K562 (cell line): ENCODE measurements around the gene HAPLN2. TPM values are rescaled to one million over a fixed set of nuclear protein-coding genes. Genes with fewer than 3 reads are reported as not detected.

Experiments used
- ATF1 ChIP-seq, 2 experiments: fragments of 450-650 bp in 1 of 2; IDR thresholded peaks; 2 replicates each; pipeline ENCODE4 v1.6.1; 2016; ENCODE audit warnings: missing compliant biosample characterization in 1 of 2, missing genetic modification characterization in 1 of 2
- NRF1 ChIP-seq, 2 experiments: fragments of 450-650 bp; IDR thresholded peaks in 1 of 2; conservative IDR thresholded peaks in 1 of 2; 2 replicates each; pipeline ENCODE4 v1.6.1; 2014; ENCODE audit warnings: mild to moderate bottlenecking in 2 of 2
- PTRF ChIP-seq: fragments of 450-650 bp; IDR thresholded peaks from 2 replicates; pipeline ENCODE4 v1.6.1; 2016; ENCODE audit warnings: mild to moderate bottlenecking, missing genetic modification characterization, missing compliant biosample characterization
- RNF2 ChIP-seq: sonication (generic); IDR thresholded peaks from 2 replicates; pipeline ENCODE4 v1.6.1; 2016
- THRAP3 ChIP-seq: fragments of 450-650 bp; IDR thresholded peaks from 2 replicates; pipeline ENCODE4 v1.6.1; 2016; ENCODE audit warnings: mild to moderate bottlenecking, inconsistent platforms, borderline replicate concordance
- ZNF133 ChIP-seq: fragments of 250-450 bp; sonication (Bioruptor Pico); IDR thresholded peaks from 2 replicates; pipeline ENCODE4 v1.4.0; 2020; ENCODE audit warnings: mild to moderate bottlenecking
- ZNF143 ChIP-seq: sonication (generic); formaldehyde crosslinking; IDR thresholded peaks from 2 replicates; pipeline ENCODE4 v1.9.0; 2022; ENCODE audit warnings: mild to moderate bottlenecking, missing genetic modification reagents
- ZNF184 ChIP-seq: sonication (generic); formaldehyde crosslinking; IDR thresholded peaks from 2 replicates; pipeline ENCODE4 v1.5.0; 2020; ENCODE audit warnings: missing genetic modification reagents
- ZNF444 ChIP-seq: fragments of 250-450 bp; sonication (Bioruptor Pico); IDR thresholded peaks from 2 replicates; pipeline ENCODE4 v1.4.0; 2020; ENCODE audit warnings: mild to moderate bottlenecking, moderate library complexity
- polyA plus RNA-seq, 8 experiments: library from polyadenylated mRNA; depleted of rRNA in 4 of 8; stranded (reverse) in 5 of 8; unstranded in 3 of 8; fragments of >200 nt; fragmentation: Nextera tagmentation in 2 of 8; fragmentation: Illumina TruSeq in 1 of 8; extraction: Ambion mirVana in 2 of 8; extraction: Trizol in 1 of 8; gene quantifications; 2 replicates each; pipeline versions ENCODE4 v1.2.1 to v1.2.3, GENCODE V29; 2011 to 2014; ENCODE audit warnings: inconsistent platforms in 1 of 8, missing spikeins in 1 of 8
- total RNA-seq, 7 experiments: library from RNA; depleted of rRNA in 6 of 7; stranded (reverse); fragments of >200 nt in 6 of 7; fragmentation: Illumina TruSeq in 2 of 7; extraction: Trizol in 2 of 7; gene quantifications; 2 replicates each; pipeline versions ENCODE4 v1.2.1 to v1.2.3, GENCODE V29; 2011 to 2021; ENCODE audit warnings: low replicate concordance in 1 of 7
- TF ChIP-seq, protein P1 (sequence below): fragments of 450-650 bp; IDR thresholded peaks from 2 replicates; pipeline ENCODE4 v1.7.0; 2016; ENCODE audit warnings: borderline replicate concordance
- TF ChIP-seq, protein P2 (sequence below): fragments of 250-450 bp; sonication (Bioruptor Pico); IDR thresholded peaks from 2 replicates; pipeline ENCODE4 v1.8.0; 2022; ENCODE audit warnings: inconsistent platforms
- TF ChIP-seq, protein P3 (sequence below), 3 experiments: fragments of 200-800 bp in 1 of 3; fragments of 250-450 bp in 1 of 3; fragments of 450-650 bp in 1 of 3; sonication (Bioruptor Pico) in 1 of 3; sonication (Bioruptor generic) in 1 of 3; formaldehyde crosslinking in 1 of 3; IDR thresholded peaks; 2 replicates each; pipeline versions ENCODE4 v1.6.1 to v1.8.0; 2016 to 2022; ENCODE audit warnings: mild to moderate bottlenecking in 2 of 3, missing genetic modification characterization in 2 of 3, missing compliant biosample characterization in 1 of 3, moderate library complexity in 1 of 3
- TF ChIP-seq, protein P4 (sequence below): fragments of 250-450 bp; sonication (Bioruptor Pico); IDR thresholded peaks from 2 replicates; pipeline ENCODE4 v1.5.0; 2021; ENCODE audit warnings: mild to moderate bottlenecking, moderate library complexity
- TF ChIP-seq, protein P5 (sequence below): fragments of 200-800 bp; sonication (Bioruptor generic); IDR thresholded peaks from 2 replicates; pipeline ENCODE4 v1.6.1; 2017; ENCODE audit warnings: missing genetic modification characterization, missing compliant biosample characterization

HAPLN2 gene
- total and polyA plus RNA-seq, 9 of the 15 experiments (the other 6 are each of a cell fraction or from before 2014, with no cell fraction given) = 0.14 to 5.2 (median 3.8) TPM; not detected in 4

DNA sequence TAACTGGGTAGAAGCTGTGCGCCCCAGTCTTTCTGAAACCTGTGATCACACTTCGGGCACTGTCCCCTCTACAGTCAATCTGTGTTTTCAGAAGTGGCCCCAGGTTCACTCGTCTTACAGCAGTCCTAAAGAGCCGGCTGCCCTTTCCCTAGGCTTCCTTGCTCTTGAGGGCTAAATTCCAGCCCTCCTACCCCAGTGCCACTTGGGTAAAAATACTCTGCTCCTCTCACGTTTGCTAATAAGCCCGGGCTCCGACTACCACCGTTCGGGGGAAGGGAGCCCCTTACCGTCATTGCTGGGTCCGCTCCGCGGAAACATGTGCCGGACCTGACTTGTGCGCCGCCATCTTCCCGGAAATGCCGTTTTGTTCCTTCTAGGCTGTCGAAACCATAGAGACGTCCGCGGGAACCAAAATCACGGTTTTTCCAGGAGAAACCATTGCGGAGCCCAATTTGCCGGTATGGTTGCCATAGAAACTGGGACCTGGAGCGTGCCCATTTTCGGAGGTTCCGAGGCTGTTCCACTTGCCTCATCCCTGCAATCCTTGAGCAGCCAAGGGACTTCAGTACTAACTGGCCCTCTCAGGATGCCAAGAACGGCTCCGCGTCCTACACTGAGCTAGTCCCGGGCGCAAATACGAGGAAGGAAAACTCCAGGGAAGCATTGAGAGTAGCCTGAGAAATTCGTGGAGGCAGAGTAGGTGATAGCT, 17.9 kb upstream of the HAPLN2 start, which contains the start of gene GPATCH4 (continued):
- TF ChIP-seq, protein P1, sequence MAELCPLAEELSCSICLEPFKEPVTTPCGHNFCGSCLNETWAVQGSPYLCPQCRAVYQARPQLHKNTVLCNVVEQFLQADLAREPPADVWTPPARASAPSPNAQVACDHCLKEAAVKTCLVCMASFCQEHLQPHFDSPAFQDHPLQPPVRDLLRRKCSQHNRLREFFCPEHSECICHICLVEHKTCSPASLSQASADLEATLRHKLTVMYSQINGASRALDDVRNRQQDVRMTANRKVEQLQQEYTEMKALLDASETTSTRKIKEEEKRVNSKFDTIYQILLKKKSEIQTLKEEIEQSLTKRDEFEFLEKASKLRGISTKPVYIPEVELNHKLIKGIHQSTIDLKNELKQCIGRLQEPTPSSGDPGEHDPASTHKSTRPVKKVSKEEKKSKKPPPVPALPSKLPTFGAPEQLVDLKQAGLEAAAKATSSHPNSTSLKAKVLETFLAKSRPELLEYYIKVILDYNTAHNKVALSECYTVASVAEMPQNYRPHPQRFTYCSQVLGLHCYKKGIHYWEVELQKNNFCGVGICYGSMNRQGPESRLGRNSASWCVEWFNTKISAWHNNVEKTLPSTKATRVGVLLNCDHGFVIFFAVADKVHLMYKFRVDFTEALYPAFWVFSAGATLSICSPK = no peak
- no peak for TF ChIP-seq ATF1 (CRISPR knock-in tag; IDR thresholded peaks at IDR 0.05)
- TF ChIP-seq ATF1 (tag; IDR thresholded peaks at IDR 0.05) = peak; percentile 58
- TF ChIP-seq ZNF444 = no peak
- TF ChIP-seq, protein P2, sequence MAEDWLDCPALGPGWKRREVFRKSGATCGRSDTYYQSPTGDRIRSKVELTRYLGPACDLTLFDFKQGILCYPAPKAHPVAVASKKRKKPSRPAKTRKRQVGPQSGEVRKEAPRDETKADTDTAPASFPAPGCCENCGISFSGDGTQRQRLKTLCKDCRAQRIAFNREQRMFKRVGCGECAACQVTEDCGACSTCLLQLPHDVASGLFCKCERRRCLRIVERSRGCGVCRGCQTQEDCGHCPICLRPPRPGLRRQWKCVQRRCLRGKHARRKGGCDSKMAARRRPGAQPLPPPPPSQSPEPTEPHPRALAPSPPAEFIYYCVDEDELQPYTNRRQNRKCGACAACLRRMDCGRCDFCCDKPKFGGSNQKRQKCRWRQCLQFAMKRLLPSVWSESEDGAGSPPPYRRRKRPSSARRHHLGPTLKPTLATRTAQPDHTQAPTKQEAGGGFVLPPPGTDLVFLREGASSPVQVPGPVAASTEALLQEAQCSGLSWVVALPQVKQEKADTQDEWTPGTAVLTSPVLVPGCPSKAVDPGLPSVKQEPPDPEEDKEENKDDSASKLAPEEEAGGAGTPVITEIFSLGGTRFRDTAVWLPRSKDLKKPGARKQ (CRISPR knock-in tag) = no peak
- no peak for TF ChIP-seq THRAP3
- TF ChIP-seq RNF2 = no peak; the same call in 1 of the 2 replicates
- TF ChIP-seq PTRF (tag) = no peak
- no peak for TF ChIP-seq ZNF184
- TF ChIP-seq, protein P3, sequence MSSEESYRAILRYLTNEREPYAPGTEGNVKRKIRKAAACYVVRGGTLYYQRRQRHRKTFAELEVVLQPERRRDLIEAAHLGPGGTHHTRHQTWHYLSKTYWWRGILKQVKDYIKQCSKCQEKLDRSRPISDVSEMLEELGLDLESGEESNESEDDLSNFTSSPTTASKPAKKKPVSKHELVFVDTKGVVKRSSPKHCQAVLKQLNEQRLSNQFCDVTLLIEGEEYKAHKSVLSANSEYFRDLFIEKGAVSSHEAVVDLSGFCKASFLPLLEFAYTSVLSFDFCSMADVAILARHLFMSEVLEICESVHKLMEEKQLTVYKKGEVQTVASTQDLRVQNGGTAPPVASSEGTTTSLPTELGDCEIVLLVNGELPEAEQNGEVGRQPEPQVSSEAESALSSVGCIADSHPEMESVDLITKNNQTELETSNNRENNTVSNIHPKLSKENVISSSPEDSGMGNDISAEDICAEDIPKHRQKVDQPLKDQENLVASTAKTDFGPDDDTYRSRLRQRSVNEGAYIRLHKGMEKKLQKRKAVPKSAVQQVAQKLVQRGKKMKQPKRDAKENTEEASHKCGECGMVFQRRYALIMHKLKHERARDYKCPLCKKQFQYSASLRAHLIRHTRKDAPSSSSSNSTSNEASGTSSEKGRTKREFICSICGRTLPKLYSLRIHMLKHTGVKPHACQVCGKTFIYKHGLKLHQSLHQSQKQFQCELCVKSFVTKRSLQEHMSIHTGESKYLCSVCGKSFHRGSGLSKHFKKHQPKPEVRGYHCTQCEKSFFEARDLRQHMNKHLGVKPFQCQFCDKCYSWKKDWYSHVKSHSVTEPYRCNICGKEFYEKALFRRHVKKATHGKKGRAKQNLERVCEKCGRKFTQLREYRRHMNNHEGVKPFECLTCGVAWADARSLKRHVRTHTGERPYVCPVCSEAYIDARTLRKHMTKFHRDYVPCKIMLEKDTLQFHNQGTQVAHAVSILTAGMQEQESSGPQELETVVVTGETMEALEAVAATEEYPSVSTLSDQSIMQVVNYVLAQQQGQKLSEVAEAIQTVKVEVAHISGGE (CRISPR knock-in tag; IDR thresholded peaks at IDR 0.05) = peak in 1 of 3 experiments; percentile 56; a peak in 1 of 6 replicates
- TF ChIP-seq NRF1 (conservative IDR thresholded peaks at IDR 0.05 in 1 of 2, IDR thresholded peaks at IDR 0.05 in 1 of 2) = no peak
- TF ChIP-seq ZNF143 (CRISPR knock-in tag) = no peak
- TF ChIP-seq, protein P4, sequence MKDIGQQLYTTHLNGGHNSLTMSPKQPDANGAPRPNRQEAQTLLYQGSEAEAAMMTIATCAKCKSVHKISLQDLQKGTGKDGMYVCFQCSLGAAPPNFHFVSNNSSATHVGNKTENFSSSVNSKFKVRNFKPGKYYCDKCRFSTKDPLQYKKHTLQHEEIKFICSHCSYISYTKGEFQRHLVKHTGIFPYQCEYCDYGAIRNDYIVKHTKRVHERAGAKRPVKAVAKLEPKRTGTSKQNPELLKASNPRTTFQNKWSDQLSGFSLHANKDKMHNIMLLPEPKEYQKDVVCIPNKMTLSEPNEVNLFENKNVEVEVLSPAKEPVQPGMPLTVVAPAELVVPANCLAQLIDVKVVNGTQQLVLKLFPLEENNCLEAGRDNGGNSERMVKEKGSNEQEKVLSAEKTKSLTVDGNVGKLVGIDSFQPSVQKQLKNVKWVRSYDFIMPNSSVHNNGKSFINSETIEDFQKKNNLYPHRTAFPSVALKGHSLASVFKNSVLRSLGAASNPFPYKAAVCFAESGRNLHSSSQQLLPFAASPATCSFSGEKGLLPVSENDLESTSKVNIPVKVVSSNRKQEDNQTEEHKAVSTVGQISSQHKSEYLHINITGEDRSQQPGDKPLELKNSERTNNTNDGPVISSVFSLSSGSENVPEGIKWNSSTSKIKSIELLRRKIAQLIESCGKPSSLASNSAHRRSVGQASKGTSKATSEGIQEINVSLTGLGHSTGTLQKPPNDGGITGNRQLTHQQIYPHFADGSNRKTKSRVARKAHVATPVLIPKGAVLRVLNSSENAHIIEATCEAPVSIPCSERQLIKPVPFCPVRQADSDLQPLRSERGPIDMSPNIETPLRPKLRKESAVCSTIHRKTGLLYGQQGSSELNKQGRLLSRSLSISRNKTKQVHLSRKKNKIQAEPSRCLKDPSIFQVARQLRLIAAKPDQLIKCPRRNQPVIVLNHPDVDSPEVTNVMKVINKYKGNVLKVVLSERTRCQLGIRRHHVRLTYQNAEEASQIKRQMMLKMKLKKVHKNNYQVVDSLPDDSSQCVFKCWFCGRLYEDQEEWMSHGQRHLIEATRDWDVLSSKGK (CRISPR knock-in tag) = no peak
- TF ChIP-seq ZNF133 (CRISPR knock-in tag) = no peak
- TF ChIP-seq, protein P5, sequence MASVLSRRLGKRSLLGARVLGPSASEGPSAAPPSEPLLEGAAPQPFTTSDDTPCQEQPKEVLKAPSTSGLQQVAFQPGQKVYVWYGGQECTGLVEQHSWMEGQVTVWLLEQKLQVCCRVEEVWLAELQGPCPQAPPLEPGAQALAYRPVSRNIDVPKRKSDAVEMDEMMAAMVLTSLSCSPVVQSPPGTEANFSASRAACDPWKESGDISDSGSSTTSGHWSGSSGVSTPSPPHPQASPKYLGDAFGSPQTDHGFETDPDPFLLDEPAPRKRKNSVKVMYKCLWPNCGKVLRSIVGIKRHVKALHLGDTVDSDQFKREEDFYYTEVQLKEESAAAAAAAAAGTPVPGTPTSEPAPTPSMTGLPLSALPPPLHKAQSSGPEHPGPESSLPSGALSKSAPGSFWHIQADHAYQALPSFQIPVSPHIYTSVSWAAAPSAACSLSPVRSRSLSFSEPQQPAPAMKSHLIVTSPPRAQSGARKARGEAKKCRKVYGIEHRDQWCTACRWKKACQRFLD (CRISPR knock-in tag) = peak; percentile 80; the same call in 1 of the 2 replicates
